K562 (cell line): ENCODE data around the gene DIS3L2. TPM values are rescaled to one million over a fixed set of nuclear protein-coding genes. Genes with fewer than 3 reads are reported as not detected.
A peak's percentile ranks its signal among the peaks of the same experiment; 100 is the strongest.

ENCODE experiments used
- ATAC-seq: fragments of 200-7000 bp; cut with Tn5 transposase; 3 replicates; pipeline ENCODE4 v1.9.1; 2020; ENCODE audit warnings: moderate library complexity
- BruUV-seq: library from RNA; stranded (reverse); fragments of 400-500 nt; replicated peaks from 2 replicates; lab custom pipeline; 2021; lab: Mats Ljungman, UMichigan
- CTCF ChIA-PET: fragments of 300-600 bp; formaldehyde crosslinking; extraction: SDS; loops from one replicate; lab custom pipeline; 2021; ENCODE audit warnings: low intra/inter-chr PET ratio; lab: Yijun Ruan, JAX
- POLR2A ChIA-PET: fragments of 300-600, 350-650 bp; sonication (Branson Sonifier 250); formaldehyde crosslinking; extraction: SDS; loops from one replicate; lab custom pipeline; 2021; ENCODE audit warnings: antibody characterized with exemption, inconsistent platforms; lab: Yijun Ruan, JAX
- DNase-seq, 4 experiments: peaks; one replicate each; pipeline versions ENCODE4 v3.0.0 to v3.0.0-alpha.2; 2011 to 2018; ENCODE audit warnings: low spot score in 3 of 4, mixed read lengths in 3 of 4; ENCODE audit errors: extremely low read depth in 1 of 4
- FAIRE-seq: peaks from 2 replicates; lab custom pipeline; 2011; peaks lifted over from hg19 to GRCh38; lab: Jason Lieb, UNC
- H2AFZ ChIP-seq: 2 replicates; pipeline ENCODE4 v1.6.0; 2011; ENCODE audit warnings: low read depth, low read length, control low read depth, inconsistent platforms
- H3K27ac ChIP-seq: fragments of 200-600 bp; 3 replicates; pipeline ENCODE4 v1.8.0; 2011; ENCODE audit warnings: low read depth, mild to moderate bottlenecking, control low read depth, inconsistent platforms, low read length, moderate library complexity, mixed read lengths; ENCODE audit errors: extremely low read depth
- H3K27me3 ChIP-seq, 2 experiments: fragments of 300-600 bp in 1 of 2; 2 replicates in 1 of 2; 3 replicates in 1 of 2; pipeline versions ENCODE4 v1.6.0 to v1.8.0; 2011; ENCODE audit warnings: inconsistent platforms in 2 of 2, low read length in 2 of 2, mild to moderate bottlenecking in 1 of 2, mixed read lengths in 1 of 2, moderate library complexity in 1 of 2; ENCODE audit not compliant: control insufficient read depth in 2 of 2, insufficient read depth in 2 of 2
- H3K36me3 ChIP-seq: fragments of 300-600 bp; 3 replicates; pipeline ENCODE4 v1.8.0; 2011; ENCODE audit warnings: mild to moderate bottlenecking, low read length, inconsistent platforms; ENCODE audit not compliant: control insufficient read depth, insufficient read depth
- H3K4me1 ChIP-seq, 2 experiments: fragments of 200-600 bp in 1 of 2; replicated peaks in 1 of 2; 2 replicates in 1 of 2; 3 replicates in 1 of 2; pipeline versions ENCODE4 v1.5.1 to v1.8.0; 2011; ENCODE audit warnings: inconsistent platforms in 2 of 2, low read length in 2 of 2, mild to moderate bottlenecking in 1 of 2, mixed read lengths in 1 of 2, moderate library complexity in 1 of 2; ENCODE audit not compliant: control insufficient read depth in 2 of 2, insufficient read depth in 2 of 2
- H3K4me2 ChIP-seq: 2 replicates; pipeline ENCODE4 v1.6.1; 2011; ENCODE audit warnings: low read length, control low read depth, inconsistent platforms, mixed read lengths; ENCODE audit not compliant: insufficient read depth
- H3K4me3 ChIP-seq: fragments of 200-600 bp; sonication (generic), shearing (Covaris generic); 2 replicates; pipeline ENCODE4 v1.5.1; 2016; ENCODE audit warnings: control low read depth, inconsistent platforms
- H3K79me2 ChIP-seq: fragments of 200-600 bp; 3 replicates; pipeline ENCODE4 v1.8.0; 2011; ENCODE audit warnings: low read length, inconsistent platforms; ENCODE audit not compliant: control insufficient read depth, insufficient read depth
- H3K9ac ChIP-seq, 2 experiments: 2 replicates each; pipeline versions ENCODE4 v1.6.0 to v1.6.1; 2011; ENCODE audit warnings: low read depth in 2 of 2, low read length in 2 of 2, control low read depth in 1 of 2, inconsistent platforms in 1 of 2, mild to moderate bottlenecking in 1 of 2, mixed read lengths in 1 of 2; ENCODE audit not compliant: insufficient read depth in 1 of 2
- H3K9me1 ChIP-seq: one replicate; pipeline ENCODE4 v1.6.0; 2011; ENCODE audit warnings: inconsistent platforms, mild to moderate bottlenecking, low read length, moderate library complexity; ENCODE audit not compliant: control insufficient read depth, insufficient read depth
- H3K9me3 ChIP-seq: replicated peaks from 2 replicates; pipeline ENCODE4 v1.5.1; 2011; ENCODE audit warnings: low read depth, low read length, inconsistent platforms; ENCODE audit not compliant: control insufficient read depth, insufficient read depth
- H4K20me1 ChIP-seq: replicated peaks from 2 replicates; pipeline ENCODE4 v1.6.1; 2011; ENCODE audit warnings: low read length, inconsistent platforms, mixed read lengths; ENCODE audit not compliant: control insufficient read depth, insufficient read depth
- ETV1 ChIP-seq: fragments of 450-650 bp; conservative IDR thresholded peaks from 2 replicates; pipeline ENCODE4 v1.6.1; 2016; ENCODE audit warnings: missing genetic modification characterization, control low read depth, low read depth, missing compliant biosample characterization
- MGA ChIP-seq: fragments of 450-650 bp; IDR thresholded peaks from 2 replicates; pipeline ENCODE4 v1.6.1; 2016; ENCODE audit warnings: mild to moderate bottlenecking, moderate library complexity
- NFYB ChIP-seq: IDR thresholded peaks from 2 replicates; pipeline ENCODE4 v1.6.1; 2011; ENCODE audit warnings: mild to moderate bottlenecking, moderate library complexity; ENCODE audit not compliant: insufficient read length; ENCODE audit errors: extremely low read depth
- RAD51 ChIP-seq: fragments of 450-650 bp; IDR thresholded peaks from 2 replicates; pipeline ENCODE4 v1.7.1; 2016; ENCODE audit warnings: low read depth, mild to moderate bottlenecking, borderline replicate concordance
- SAFB2 ChIP-seq: fragments of 200-400 bp; formaldehyde crosslinking; IDR thresholded peaks from 2 replicates; pipeline ENCODE4 v1.6.1; 2018; ENCODE audit warnings: borderline replicate concordance, low read length, low read depth, moderate library complexity; ENCODE audit not compliant: severe bottlenecking
- USF1 ChIP-seq: sonication (generic); formaldehyde crosslinking; IDR thresholded peaks from 2 replicates; pipeline ENCODE4 v1.9.0; 2022; ENCODE audit warnings: mild to moderate bottlenecking, missing genetic modification reagents
- USF2 ChIP-seq: sonication (generic); formaldehyde crosslinking; IDR thresholded peaks from 2 replicates; pipeline ENCODE4 v1.5.0; 2020; ENCODE audit warnings: missing genetic modification reagents
- whole genome bisulfite sequencing: fragments of 100-300 bp; shearing (Covaris generic); methylation state at CpG from one replicate; pipeline ENCODE4 v1.1.6; 2016; ENCODE audit warnings: low coverage, mixed read lengths; ENCODE audit not compliant: insufficient coverage; ENCODE audit errors: missing lambda C conversion rate; 5-methylcytosine and 5-hydroxymethylcytosine counted together
- in situ Hi-C: fragments of 300-500 bp; cut with MboI; formaldehyde crosslinking; loops from 4 replicates; pipeline ENCODE4 v1.15.0; 2018; ENCODE audit warnings: inconsistent platforms, mixed read lengths
- intact Hi-C: fragments of 100-400 bp; cut with micrococcal nuclease; formaldehyde crosslinking; loops from 2 replicates; pipeline ENCODE4 v1.14.2; 2022
- polyA plus RNA-seq, 8 experiments: library from polyadenylated mRNA; depleted of rRNA in 4 of 8; stranded (reverse) in 5 of 8; unstranded in 3 of 8; fragments of >200 nt; fragmentation: Nextera tagmentation in 2 of 8; fragmentation: Illumina TruSeq in 1 of 8; extraction: Ambion mirVana in 2 of 8; extraction: Trizol in 1 of 8; gene quantifications; 2 replicates each; pipeline versions ENCODE4 v1.2.1 to v1.2.3, GENCODE V29; 2011 to 2014; ENCODE audit warnings: inconsistent platforms in 1 of 8, missing spikeins in 1 of 8
- total RNA-seq, 7 experiments: library from RNA; depleted of rRNA in 6 of 7; stranded (reverse); fragments of >200 nt in 6 of 7; fragmentation: Illumina TruSeq in 2 of 7; extraction: Trizol in 2 of 7; gene quantifications; 2 replicates each; pipeline versions ENCODE4 v1.2.1 to v1.2.3, GENCODE V29; 2011 to 2021; ENCODE audit warnings: low replicate concordance in 1 of 7

The DIS3L2 gene
- total and polyA plus RNA-seq, 9 of the 15 experiments (the other 6 are each of a cell fraction or from before 2014, with no cell fraction given): 1.5 to 19.2 (median 11.2) TPM

- Histone ChIP-seq H3K27me3 (peaks cover 0 to 5% of the 10 kb centered on the region in 2 experiments; a peak in 2 of 5 replicates), H3K4me2 (no peak overlapping the region), H3K4me1 (peaks cover 0 to 11% of the 10 kb centered on the region in 2 experiments; a peak in 2 of 5 replicates), H3K9me3 (no peaks in the 10 kb centered on the region), H3K79me2 (no peaks in the 10 kb centered on the region), H2AFZ (0 out of 2 replicates have a peak overlapping the region, but pooled peaks have one; percentile 32), H4K20me1 (no peaks in the 10 kb centered on the region), H3K4me3 (no peak overlapping the region), H3K36me3 (no peaks in the 10 kb centered on the region), H3K9me1 (no peaks in the 10 kb centered on the region), H3K27ac (no peak overlapping the region), H3K9ac (no peak overlapping the region)
- peak; percentile 83 for TF ChIP-seq NFYB
- TF ChIP-seq SAFB2: no peak
- TF ChIP-seq ETV1 (tag): no peak
- TF ChIP-seq MGA: no peak
- peak; percentile 75 for TF ChIP-seq USF1 (CRISPR knock-in tag)
- TF ChIP-seq USF2 (CRISPR knock-in tag): peak; percentile 80
- peak; percentile 69; the same call in 1 of the 2 replicates for TF ChIP-seq RAD51
- ATAC-seq (0 out of 3 replicates have a peak, but pooled peaks have one; percentile 36), FAIRE-seq (no peak), DNase-seq (no peak)
- ChIA-PET CTCF (no interaction called here), POLR2A (no interaction called here)
- BruUV-seq: no TSS peak
- 18% methylated on average over 4 of the region's 4 CpGs for WGBS
- in situ Hi-C loops (no loop called here), intact Hi-C loops (no loop called here)
Observed at GRCh38 chr2:231939022-231939421, 22.5 kb upstream of the DIS3L2 start.
